NCI-H1436 (cell line): ENCODE data around the gene KIF23.

ENCODE experiments used
- DNase-seq: peaks from one replicate; lab custom pipeline; 2025; lab: John Stamatoyannopoulos, UW

KIF23 gene

GRCh38 chr15:69394556-69395282 is 19.4 kb upstream of the KIF23 start:
- DNase-seq = peak; percentile 66

- DNase-seq = no peak
These were observed 18.7 kb upstream of the KIF23 start for GRCh38 chr15:69395460-69395859.

GRCh38 chr15:69395991-69396390 is 18.2 kb upstream of the KIF23 start:
- no peak for DNase-seq

GRCh38 chr15:69398491-69398891 is 15.7 kb upstream of the KIF23 start:
- DNase-seq = no peak

DNA sequence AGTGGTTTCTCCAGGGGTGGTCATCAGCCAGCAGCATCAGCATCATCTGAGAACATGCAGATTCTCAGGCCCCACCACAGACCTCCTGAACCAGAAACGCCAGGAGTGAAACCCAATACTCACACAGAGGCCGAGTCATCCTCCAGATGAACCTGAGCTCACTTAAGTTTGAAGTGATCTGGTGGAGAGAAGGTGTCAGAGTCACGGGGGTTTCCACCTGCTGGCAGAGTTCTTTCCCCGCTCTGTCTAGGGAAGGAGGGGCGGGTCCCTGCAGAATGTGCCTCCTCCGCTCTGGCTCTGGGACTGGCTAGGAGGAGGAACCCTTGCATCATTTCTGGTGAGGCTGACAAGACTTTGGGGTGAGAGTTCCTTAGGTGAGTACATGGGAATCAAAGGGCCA is 13.3 kb upstream of the KIF23 start:
- DNase-seq = no peak

DNA sequence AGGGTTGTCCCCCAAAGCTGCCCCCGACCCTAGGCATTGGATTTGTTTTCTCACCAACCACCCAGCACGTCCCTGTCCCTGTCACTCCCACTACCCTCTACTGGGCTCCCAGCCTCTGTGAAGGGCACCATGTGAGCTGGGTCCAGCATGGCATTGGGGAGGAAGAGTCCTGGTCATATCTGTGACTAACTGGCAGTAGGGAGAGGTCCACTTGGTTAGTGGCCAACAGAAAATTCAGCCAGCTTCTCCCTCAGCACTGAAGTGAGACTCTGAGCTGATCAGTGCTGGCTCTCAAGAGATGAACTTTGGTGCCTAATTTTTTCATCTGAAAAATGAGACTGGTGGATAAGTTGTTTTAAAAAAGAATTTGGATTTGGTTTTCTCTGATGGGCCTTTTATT is 11.3 kb upstream of the KIF23 start:
- no peak for DNase-seq

DNA sequence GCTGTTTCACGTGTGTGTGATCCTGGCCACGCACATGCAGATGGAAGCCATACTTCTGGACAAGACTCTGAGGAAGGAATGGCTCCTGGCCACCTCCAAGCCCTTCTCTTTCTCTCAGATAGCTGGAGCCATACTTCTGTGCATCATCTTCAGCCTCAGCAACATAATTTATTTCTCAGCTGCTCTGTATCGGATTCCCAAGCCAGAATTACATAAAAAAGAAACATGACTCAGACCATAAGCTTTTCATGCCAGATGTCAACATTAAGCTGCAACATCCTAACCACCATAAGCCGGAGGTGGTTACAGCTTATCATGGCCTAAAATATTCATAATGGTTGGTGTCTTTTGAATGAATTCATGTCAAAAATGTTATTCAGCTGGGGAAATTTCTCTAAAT is 10.6 kb upstream of the KIF23 start:
- DNase-seq = no peak

GRCh38 chr15:69405110-69405509 is 9.0 kb upstream of the KIF23 start:
- DNase-seq = no peak

- no peak for DNase-seq
These were observed 6.3 kb upstream of the KIF23 start for GRCh38 chr15:69407719-69408400.

DNA sequence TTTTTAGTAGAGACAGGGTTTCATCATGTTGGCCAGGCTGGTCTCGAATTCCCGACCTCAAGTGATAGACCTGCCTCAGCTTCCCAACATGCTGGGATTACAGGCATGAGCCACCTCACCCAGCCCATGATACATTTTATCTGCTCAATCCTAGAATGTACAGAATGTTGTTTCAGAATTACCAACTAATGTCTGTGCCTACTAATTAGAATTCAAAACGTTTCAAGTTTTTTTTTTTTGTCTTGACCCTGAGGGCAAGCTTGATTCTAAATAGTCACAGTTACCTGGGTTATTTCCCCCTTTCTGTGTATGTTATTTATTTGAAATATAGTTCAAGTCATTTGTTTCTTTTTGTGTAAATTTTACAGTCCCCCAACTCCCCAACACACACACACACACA is 5.3 kb upstream of the KIF23 start:
- DNase-seq = no peak

GRCh38 chr15:69410248-69410874 is 3.8 kb upstream of the KIF23 start:
- peak; percentile 51 for DNase-seq

DNA sequence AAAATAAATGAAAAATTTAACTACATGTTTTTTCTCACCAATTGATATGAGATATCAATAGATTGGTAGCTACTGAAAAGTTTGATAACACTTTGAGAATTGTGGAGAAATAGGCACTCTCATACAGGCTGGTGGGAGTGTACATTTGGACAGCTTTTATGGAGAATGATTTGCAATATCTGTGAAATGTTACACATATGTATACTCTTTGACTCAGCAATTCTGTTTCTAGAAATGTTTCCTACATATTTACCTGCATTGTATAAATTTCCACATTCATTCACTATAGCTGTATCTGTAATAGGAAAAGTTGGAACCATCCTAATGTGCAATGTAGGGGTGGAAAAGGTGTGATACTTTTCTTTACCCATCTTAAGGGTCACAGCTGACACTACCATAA is 1.9 kb upstream of the KIF23 start:
- no peak for DNase-seq

DNA sequence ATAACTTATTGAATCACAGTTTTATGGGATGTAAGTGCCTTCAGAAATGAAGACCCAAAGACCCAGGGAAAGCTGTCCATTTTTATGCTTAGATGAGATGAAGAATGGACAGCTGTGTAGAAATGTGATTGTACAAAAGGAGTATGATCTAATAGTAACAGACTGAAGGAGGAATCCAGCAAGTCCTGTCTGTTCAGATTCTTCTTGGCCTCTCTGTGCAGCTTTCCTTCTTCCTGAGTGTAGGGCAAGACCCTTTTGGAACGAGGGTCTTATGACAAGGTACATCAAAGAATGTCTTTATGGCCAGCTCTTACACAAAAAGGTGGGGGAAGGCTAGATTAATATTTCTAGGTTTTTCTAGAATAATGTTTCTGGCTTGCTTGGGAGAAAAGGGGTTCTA is 1.4 kb upstream of the KIF23 start:
- DNase-seq = no peak

DNA sequence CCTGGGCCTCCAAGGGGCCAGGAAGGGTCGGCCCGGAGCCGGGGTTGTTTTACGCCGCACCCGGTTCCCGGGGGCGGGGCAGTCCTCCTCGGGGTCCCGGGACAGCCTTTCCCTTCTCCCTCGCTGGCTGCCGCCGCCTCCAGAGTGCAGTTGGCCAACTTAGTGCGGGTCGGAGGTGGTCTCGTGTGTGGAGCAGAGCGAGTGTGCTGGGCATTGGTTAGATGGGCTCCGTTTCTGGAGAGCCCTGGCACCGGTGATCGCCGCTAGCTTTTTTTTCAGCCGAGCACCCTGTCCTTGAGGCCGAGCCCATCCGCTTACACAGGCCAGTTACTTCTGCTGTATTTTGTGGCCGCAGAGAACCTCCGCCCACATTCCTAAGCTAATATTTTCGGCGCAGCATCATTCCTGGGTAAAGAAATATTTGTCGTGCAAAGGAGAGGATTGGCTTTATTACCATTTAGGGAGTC is 585 bp downstream of the KIF23 start:
- DNase-seq = no peak

- DNase-seq = no peak
These were observed 1.2 kb downstream of the KIF23 start for GRCh38 chr15:69415381-69415780.

DNA sequence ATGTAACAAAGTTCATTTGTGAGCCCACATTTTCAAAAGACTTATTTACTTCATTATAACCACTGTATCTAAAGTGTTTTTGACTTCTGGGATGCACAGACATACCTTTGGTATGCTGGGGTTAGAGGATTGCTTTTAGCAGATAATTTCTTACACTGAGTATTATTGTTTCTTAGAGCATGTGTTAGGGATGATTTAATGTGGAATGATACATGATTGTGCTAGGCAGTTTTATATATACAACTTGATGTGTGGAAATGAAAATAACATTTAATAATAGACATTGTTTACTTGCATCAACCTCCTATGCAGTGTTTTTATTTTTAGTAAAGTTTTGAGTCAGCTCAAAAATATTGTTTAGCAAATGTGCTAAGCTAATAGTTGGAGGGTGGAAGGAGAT is 3.4 kb downstream of the KIF23 start:
- DNase-seq = no peak

DNA sequence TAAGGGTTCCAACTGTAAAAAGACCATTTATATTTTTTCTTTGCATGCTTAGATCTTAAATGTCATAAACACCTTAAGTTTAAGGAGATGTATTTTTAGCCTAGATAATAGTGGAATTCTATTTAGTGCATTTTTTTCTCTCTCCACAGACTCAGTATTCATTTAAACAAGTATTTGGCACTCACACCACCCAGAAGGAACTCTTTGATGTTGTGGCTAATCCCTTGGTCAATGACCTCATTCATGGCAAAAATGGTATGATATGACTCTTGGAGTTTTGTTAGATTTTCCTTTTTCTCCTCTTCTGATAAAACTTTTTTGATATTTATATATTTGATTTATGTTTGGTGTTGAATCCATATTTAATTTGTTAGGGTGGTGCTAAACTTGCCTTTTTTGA is 7.3 kb downstream of the KIF23 start:
- no peak for DNase-seq

DNA sequence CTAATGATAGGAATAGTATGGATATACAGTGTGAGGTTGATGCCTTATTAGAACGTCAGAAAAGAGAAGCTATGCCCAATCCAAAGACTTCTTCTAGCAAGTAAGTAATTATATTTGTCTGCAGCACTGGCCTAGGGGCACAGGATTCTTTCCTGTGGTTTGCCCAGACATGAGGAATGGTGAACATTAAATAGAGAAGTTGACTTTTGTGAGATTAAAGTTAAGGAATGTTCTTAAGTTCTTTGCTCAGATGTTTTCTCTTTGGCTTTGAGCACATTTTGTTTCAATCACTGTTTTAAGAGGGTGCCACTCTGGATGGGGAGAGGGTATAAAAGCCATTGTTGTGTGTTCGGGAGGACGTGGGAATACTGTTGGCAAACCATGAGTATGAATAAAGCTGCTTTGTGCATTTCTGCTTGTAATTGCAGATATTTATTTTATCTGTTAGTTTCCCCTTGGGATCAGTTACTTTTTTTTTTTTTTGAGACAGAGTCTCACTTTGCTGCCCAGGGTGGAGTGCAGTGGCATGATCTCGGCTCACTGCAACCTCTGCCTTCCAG is 8.3 kb downstream of the KIF23 start:
- DNase-seq = no peak

DNA sequence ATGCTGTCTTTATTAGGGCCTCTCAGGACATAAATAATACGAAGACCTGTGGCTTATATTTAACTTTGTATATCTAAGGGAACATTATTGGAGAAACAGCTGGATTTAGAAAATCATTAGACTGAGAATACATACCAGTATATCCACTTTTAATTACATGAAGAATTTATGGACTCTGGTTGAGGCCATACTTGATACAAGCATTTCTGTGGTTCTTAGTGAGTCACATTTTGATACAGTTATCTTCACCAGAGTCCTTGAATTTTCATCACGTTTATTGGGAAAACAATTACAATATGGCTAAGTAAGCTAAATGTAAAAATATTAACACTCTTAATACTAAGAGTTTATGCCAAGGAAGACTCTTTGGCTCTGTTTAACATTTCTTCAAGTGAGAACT is 9.9 kb downstream of the KIF23 start:
- DNase-seq = no peak

- no peak for DNase-seq
These were observed 10.7 kb downstream of the KIF23 start for GRCh38 chr15:69424748-69425413.

DNA sequence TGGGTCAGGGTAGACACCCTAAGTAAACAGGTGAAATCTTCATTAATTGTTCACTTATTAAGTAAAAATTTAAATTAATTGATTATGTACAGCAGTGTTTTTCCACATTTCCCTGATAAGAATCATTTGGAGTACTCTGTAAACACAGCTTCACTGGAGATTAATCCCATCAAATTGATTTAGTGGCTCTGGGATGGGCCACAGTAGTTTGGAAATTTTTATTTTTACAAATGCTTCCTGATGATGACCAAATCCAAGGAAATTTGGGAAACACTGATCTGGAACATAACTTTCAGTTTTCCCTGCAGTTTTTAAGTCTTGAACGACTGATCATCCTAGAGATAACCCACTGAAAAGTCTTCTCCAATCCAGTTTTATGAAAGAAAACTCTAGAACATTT is 19.7 kb downstream of the KIF23 start:
- DNase-seq = no peak

- no peak for DNase-seq
These were observed 20.1 kb downstream of the KIF23 start for GRCh38 chr15:69434238-69434637.
